K562 treated with DMSO at 1 percent for 12 hours (cell line): ENCODE measurements around the gene SHISA7. TPM values are rescaled to one million over a fixed set of nuclear protein-coding genes. Genes with fewer than 3 reads are reported as not detected.

Experiments used
- total RNA-seq: library from RNA; unstranded; fragments of 300-600 nt; gene quantifications from 2 replicates; pipeline ENCODE4 v1.2.3, GENCODE V29; 2022; ENCODE audit not compliant: insufficient read depth

Gene SHISA7
- total RNA-seq = 0.17 TPM in 1 of 2 replicates, not detected in the other

DNA sequence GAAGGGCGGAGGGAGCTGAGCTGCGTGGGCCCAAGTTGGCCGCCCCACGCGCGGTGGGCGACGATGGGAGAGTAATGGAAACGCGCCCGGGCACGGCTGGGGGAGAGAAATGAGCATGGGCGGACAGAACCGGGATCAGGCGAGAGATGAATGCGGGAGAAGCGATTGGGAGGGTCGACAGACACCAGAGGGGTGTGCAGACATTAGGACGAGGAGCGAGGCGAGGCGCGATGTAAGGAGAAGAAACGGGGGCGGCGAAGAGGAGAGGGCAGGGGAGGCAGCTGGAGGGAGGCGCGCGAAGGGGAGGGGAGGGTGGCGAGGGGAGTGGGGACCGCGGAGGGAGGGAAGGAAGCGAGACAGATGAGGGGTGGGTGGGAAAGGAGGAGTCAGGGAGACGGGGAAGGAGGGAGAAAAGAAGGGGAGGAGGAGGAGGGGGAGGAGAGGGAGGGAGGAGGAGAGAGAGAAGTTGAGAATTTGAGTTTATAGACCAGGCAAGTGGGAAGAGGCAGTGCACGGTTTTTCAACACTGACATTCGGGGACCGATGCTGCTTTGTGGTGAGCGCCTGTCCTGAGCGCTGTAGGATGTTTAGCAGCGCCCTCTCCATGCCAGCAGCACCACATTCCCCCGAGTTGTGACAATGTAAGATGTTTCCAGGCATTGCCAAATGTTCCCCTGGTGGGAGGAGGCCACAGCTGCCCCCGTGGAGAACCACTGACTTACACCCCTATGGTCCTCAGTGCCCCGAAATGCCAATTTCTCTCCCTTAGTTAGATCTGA is at the start of gene SHISA7:
Gene SHISA7, minus strand, starts transcription at position 256 of the 779 bp plus-strand sequence. CDS start 437 bp downstream, outside the sequence.

GRCh38 chr19:55487924-55488687 is 45.0 kb upstream of the SHISA7 start, which contains the start of gene SSC5D:
TSS of gene SSC5D (plus strand) at chr19:55488436. CDS start at chr19:55488590, 154 bp downstream.

GRCh38 chr19:55484593-55485438 is 41.7 kb upstream of the SHISA7 start, which contains the start of gene NAT14:
TSS of gene NAT14 (plus strand) at chr19:55485188. CDS start at chr19:55485709, 521 bp downstream.

GRCh38 chr19:55476100-55476775 is 33.1 kb upstream of the SHISA7 start, which contains the start of gene ZNF628:
TSS of gene ZNF628 (plus strand) at chr19:55476617. CDS start at chr19:55479911, 3,294 bp downstream.

DNA sequence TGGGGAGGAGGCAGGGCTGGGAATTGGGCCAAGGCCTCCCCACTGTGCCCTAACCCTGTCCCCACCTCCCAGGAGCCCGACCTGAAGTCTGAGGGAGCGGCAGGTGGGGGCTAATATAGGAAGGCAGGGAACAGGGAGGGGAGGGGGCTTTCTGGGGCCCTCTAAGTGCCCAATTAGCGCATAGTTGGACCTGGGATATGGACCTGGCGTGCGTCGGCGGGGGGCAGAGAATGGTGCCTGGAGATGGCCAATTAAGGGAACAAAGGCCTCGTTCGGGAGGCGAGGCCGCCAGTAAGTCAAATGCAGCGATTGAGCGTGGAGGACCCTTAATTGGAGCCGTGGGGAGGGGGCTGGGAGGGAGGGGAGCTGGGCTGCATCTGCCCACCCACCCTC is 21.6 kb upstream of the SHISA7 start, which contains the start of gene C19orf85:
Gene C19orf85, minus strand, starts transcription at position 90 of the 393 bp plus-strand sequence. CDS start 197 bp downstream, outside the sequence.

GRCh38 chr19:55461259-55461973 is 18.3 kb upstream of the SHISA7 start, which contains the start of gene ISOC2:
TSS of gene ISOC2 (minus strand) at chr19:55461642. CDS start at chr19:55456486, 5,156 bp downstream.

GRCh38 chr19:55407550-55407799 is 35.6 kb downstream of the SHISA7 start, which contains the start of gene UBE2S:
TSS of gene UBE2S (minus strand) at chr19:55407788. CDS start at chr19:55407589, 199 bp downstream.

DNA sequence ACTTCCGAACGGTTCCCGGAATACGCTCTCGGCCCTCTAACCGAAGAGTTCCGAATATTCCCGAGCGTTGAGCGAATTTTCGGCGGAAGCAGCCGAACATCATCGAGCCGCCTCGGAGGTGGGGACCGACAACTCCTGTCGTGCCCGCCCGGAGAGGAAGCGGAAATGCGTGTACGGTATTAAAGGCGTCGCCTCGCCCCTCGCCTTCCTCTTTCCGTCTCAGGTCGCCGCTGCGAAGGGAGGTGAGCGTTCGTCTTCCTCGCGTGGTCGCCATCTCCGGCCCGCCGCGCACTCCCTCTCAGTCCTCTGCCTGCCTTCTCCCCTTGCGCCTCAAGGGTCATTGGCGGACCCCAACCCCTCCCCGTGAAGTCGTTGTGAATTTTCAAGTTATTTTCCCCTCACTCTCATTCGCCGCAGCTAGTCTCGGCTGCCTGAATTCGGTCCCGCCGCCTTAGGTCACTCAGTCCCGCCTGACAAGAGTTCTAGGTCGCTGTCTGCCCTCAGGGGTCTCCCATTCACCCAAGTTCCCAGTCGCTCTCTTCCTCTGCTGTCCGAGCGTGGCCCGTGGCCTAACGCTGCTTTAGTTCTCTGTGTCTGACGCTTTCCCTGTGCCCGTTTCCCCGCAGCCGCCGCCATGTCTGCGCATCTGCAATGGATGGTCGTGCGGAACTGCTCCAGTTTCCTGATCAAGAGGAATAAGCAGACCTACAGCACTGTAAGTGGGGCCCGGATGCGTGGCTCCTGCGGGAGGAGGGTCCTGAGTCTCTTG is 57.2 kb downstream of the SHISA7 start, which contains the start of gene RPL28:
Gene RPL28, plus strand, starts transcription at position 209 of the 769 bp plus-strand sequence. Its CDS starts 426 bp downstream, at position 635.

DNA sequence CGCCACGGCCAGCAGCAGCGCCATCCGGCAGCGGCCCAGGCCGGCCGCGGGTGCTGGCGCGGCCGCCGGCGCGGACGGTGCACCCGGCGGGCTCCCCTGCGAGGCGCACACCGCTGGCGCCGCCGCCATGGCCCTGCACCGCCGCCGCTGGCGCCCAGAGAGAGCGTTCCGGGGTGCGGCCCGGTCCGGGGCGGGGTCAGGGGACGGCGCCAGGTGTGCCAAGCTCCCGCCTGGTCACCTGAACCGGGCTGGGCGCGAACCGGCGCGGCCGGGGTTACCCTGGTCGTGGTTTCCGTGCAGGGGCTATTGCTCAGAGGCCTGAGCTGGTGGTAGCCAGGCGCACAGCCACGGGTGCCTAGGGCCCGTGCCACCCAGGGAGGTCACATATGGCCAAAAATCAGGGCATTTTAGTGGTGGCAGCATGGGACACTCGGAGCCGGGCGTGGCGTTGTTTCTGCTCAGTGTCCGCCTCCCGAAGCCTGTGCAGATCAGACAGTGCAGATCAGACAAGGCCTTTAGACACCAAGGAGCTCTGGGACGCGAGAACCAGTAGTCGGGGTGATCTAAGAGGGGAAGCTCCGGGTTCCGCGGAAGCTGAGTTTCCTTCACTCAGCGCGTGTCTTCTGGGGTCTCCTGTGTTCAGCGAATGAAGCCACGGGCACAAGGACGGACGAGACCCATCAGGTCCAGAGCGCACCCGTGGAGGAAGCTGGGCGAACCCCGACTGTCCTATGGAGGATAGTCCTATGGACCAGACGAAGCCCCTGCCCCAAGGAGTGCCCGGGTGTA is 58.8 kb downstream of the SHISA7 start, which contains the start of gene TMEM238:
Gene TMEM238, minus strand, starts transcription at position 162 of the 789 bp plus-strand sequence. Its CDS starts 33 bp downstream, at position 129.

Other genes with a start within 250 kb of the SHISA7 start
- gene PTPRH, start 233.8 kb downstream of the SHISA7 start, total RNA-seq = 21.5 and 35.6 TPM in 2 replicates
- gene TMEM86B, start 214.5 kb downstream of the SHISA7 start, total RNA-seq = 11.5 and 15.2 TPM in 2 replicates
- gene PPP6R1, start 184.3 kb downstream of the SHISA7 start, total RNA-seq = 46.2 and 90.6 TPM in 2 replicates
- gene HSPBP1, start 163.2 kb downstream of the SHISA7 start, total RNA-seq = 58.4 and 81.1 TPM in 2 replicates
- 4.5 and 10.7 TPM in 2 replicates for gene BRSK1, start 159.3 kb downstream of the SHISA7 start, total RNA-seq
- gene TMEM150B, start 118.0 kb downstream of the SHISA7 start, total RNA-seq = 2.9 and 5.4 TPM in 2 replicates
- 51.9 and 64.6 TPM in 2 replicates for gene KMT5C, start 103.4 kb downstream of the SHISA7 start, total RNA-seq
- 0.33 and 0.78 TPM in 2 replicates for gene COX6B2, start 88.6 kb downstream of the SHISA7 start, total RNA-seq
- gene GARIN5B, start 80.0 kb downstream of the SHISA7 start, total RNA-seq = not detected in 2 replicates
- gene IL11, start 72.8 kb downstream of the SHISA7 start, total RNA-seq = not detected in 2 replicates
- not detected in 2 replicates for gene TMEM190, start 66.5 kb downstream of the SHISA7 start, total RNA-seq
- gene TMEM238, start 59.0 kb downstream of the SHISA7 start, total RNA-seq = 13.7 and 15.5 TPM in 2 replicates
- gene RPL28, start 57.4 kb downstream of the SHISA7 start, total RNA-seq = 3,491 and 4,700 TPM in 2 replicates
- 348 and 598 TPM in 2 replicates for gene UBE2S, start 35.5 kb downstream of the SHISA7 start, total RNA-seq
- 50.7 and 69.5 TPM in 2 replicates for gene ISOC2, start 18.3 kb upstream of the SHISA7 start, total RNA-seq
- not detected in 2 replicates for gene C19orf85, start 21.5 kb upstream of the SHISA7 start, total RNA-seq
- gene ZNF628, start 33.3 kb upstream of the SHISA7 start, total RNA-seq = 6.1 and 15.4 TPM in 2 replicates
- gene NAT14, start 41.9 kb upstream of the SHISA7 start, total RNA-seq = 25.8 and 60.9 TPM in 2 replicates
- gene SSC5D, start 45.1 kb upstream of the SHISA7 start, total RNA-seq = 0.16 and 0.73 TPM in 2 replicates
- gene SBK2, start 93.8 kb upstream of the SHISA7 start, total RNA-seq = not detected in 2 replicates
- gene SBK3, start 102.2 kb upstream of the SHISA7 start, total RNA-seq = not detected in 2 replicates
- gene ZNF579, start 137.5 kb upstream of the SHISA7 start, total RNA-seq = 10.3 and 10.8 TPM in 2 replicates
- 9.3 and 21.2 TPM in 2 replicates for gene FIZ1, start 156.2 kb upstream of the SHISA7 start, total RNA-seq
- gene ZNF524, start 157.0 kb upstream of the SHISA7 start, total RNA-seq = 35.5 and 41.6 TPM in 2 replicates
- 21.0 and 34.2 TPM in 2 replicates for gene ZNF865, start 162.3 kb upstream of the SHISA7 start, total RNA-seq
- 7.7 and 8.9 TPM in 2 replicates for gene ZNF784, start 181.3 kb upstream of the SHISA7 start, total RNA-seq
- 39.0 and 52.0 TPM in 2 replicates for gene ZNF580, start 197.7 kb upstream of the SHISA7 start, total RNA-seq
- 52.7 and 54.9 TPM in 2 replicates for gene ZNF581, start 200.3 kb upstream of the SHISA7 start, total RNA-seq
- 30.6 and 33.3 TPM in 2 replicates for gene CCDC106, start 204.9 kb upstream of the SHISA7 start, total RNA-seq
- 112 and 145 TPM in 2 replicates for gene U2AF2, start 211.7 kb upstream of the SHISA7 start, total RNA-seq
- gene EPN1, start 231.9 kb upstream of the SHISA7 start, total RNA-seq = 95.3 and 102 TPM in 2 replicates